Measurements from ENCODE around the gene PLEKHD1. TPM values are rescaled to one million over a fixed set of nuclear protein-coding genes. Genes with fewer than 3 reads are reported as not detected.
"Not testable (repeated sequence)": the region's sequence is repeated elsewhere in the genome, so short reads cannot be mapped to it uniquely, and the experiment has no call there.

PLEKHD1 gene
- total and polyA plus RNA-seq, 7 donors: 0.01 to 0.69 (median 0.04) TPM; not detected in 1

- no peaks in the 10 kb centered on the region for H3K9me3 ChIP-seq
- no peak overlapping the region for H3K4me3 ChIP-seq
- intact Hi-C loops (cut with DNase I): no loop called here
- no peak for TF ChIP-seq CTCF (IDR thresholded peaks at IDR 0.05)
- DNase-seq (no peak), ATAC-seq (no peak)
- WGBS, 3 donors: 90 to 92% (median 92%) methylated on average over 5 of the region's 5 CpGs
- H3K36me3 ChIP-seq (ENCODE audit: insufficient read depth in 1 of 2, low read depth in 1 of 2): no peaks in the 10 kb centered on the region
- no peaks in the 10 kb centered on the region for H3K27me3 ChIP-seq (ENCODE audit: insufficient read depth in 3 of 3, low read length in 2 of 3)
- no peak overlapping the region for H3K27ac ChIP-seq
- H3K4me1 ChIP-seq: peaks cover 16% of the 10 kb centered on the region
These were observed 10.9 kb downstream of the PLEKHD1 start for GRCh38 chr14:69495341-69495921.

GRCh38 chr14:69497866-69498265 lies 13.3 kb downstream of the PLEKHD1 start:
- DNase-seq; H3K4me3 ChIP-seq; intact Hi-C loops (cut with DNase I); H3K27ac ChIP-seq; H3K27me3 ChIP-seq (ENCODE audit: insufficient read depth in 3 of 3, low read length in 2 of 3); H3K9me3 ChIP-seq; H3K36me3 ChIP-seq (ENCODE audit: insufficient read depth in 1 of 2, low read depth in 1 of 2); ATAC-seq: not testable (repeated sequence)
- WGBS, 3 donors: 96 to 97% (median 96%) methylated on average over 4 of the region's 4 CpGs
- peaks cover 29% of the 10 kb centered on the region for H3K4me1 ChIP-seq

GRCh38 chr14:69498286-69498685 lies 13.8 kb downstream of the PLEKHD1 start:
- intact Hi-C loops (cut with DNase I); H3K27ac ChIP-seq; H3K27me3 ChIP-seq (ENCODE audit: insufficient read depth in 3 of 3, low read length in 2 of 3); H3K36me3 ChIP-seq (ENCODE audit: insufficient read depth in 1 of 2, low read depth in 1 of 2); ATAC-seq; H3K9me3 ChIP-seq; H3K4me3 ChIP-seq; DNase-seq: not testable (repeated sequence)
- WGBS, 3 donors: 80 to 92% (median 91%) methylated on average over 4 of the region's 4 CpGs
- peaks cover 29% of the 10 kb centered on the region for H3K4me1 ChIP-seq

GRCh38 chr14:69499436-69499835 lies 14.9 kb downstream of the PLEKHD1 start:
- no peaks in the 10 kb centered on the region for H3K36me3 ChIP-seq (ENCODE audit: insufficient read depth in 1 of 2, low read depth in 1 of 2)
- no peaks in the 10 kb centered on the region for H3K27me3 ChIP-seq (ENCODE audit: insufficient read depth in 3 of 3, low read length in 2 of 3)
- WGBS, 3 donors: 72 to 84% (median 81%) methylated on average over 5 of the region's 5 CpGs
- no peak overlapping the region for H3K27ac ChIP-seq
- DNase-seq (no peak), ATAC-seq (no peak)
- intact Hi-C loops (cut with DNase I): no loop called here
- H3K9me3 ChIP-seq: no peaks in the 10 kb centered on the region
- no peak for TF ChIP-seq CTCF (IDR thresholded peaks at IDR 0.05)
- peaks cover 29% of the 10 kb centered on the region for H3K4me1 ChIP-seq
- no peak overlapping the region for H3K4me3 ChIP-seq

GRCh38 chr14:69500096-69500495 lies 15.6 kb downstream of the PLEKHD1 start:
- ATAC-seq (no peak), DNase-seq (no peak)
- Histone ChIP-seq H3K36me3 (ENCODE audit: insufficient read depth in 1 of 2, low read depth in 1 of 2) (no peaks in the 10 kb centered on the region), H3K4me1 (peaks cover 29% of the 10 kb centered on the region), H3K27ac (no peak overlapping the region), H3K9me3 (no peaks in the 10 kb centered on the region), H3K27me3 (ENCODE audit: insufficient read depth in 3 of 3, low read length in 2 of 3) (no peaks in the 10 kb centered on the region), H3K4me3 (no peak overlapping the region)
- no peak for TF ChIP-seq CTCF (IDR thresholded peaks at IDR 0.05)
- intact Hi-C loops (cut with DNase I): no loop called here
- WGBS, 3 donors: 90 to 96% (median 96%) methylated on average over 5 of the region's 5 CpGs

- Histone ChIP-seq H3K9me3 (no peaks in the 10 kb centered on the region), H3K27me3 (ENCODE audit: insufficient read depth in 3 of 3, low read length in 2 of 3) (no peaks in the 10 kb centered on the region), H3K36me3 (ENCODE audit: insufficient read depth in 1 of 2, low read depth in 1 of 2) (no peaks in the 10 kb centered on the region), H3K27ac (peak overlapping the region; percentile 66), H3K4me1 (peaks cover 29% of the 10 kb centered on the region), H3K4me3 (no peak overlapping the region)
- intact Hi-C loops (cut with DNase I): no loop called here
- no peak for DNase-seq
- TF ChIP-seq CTCF (IDR thresholded peaks at IDR 0.05): no peak
- 73 to 84% (median 79%) methylated on average over 4 of the region's 4 CpGs for WGBS, 3 donors
- ATAC-seq: peak in 3 of 4 donors; percentile 19 to 27 (median 23)
These were observed 16.2 kb downstream of the PLEKHD1 start for GRCh38 chr14:69500736-69501135.

Data from psoas muscle (tissue), 8 donors.